GM08714 (cell line): ENCODE data around the gene GSDME.

Experiments
- H3K4me3 ChIP-seq: fragments of 200-500 bp; sonication (Bioruptor generic); 2 replicates; pipeline ENCODE4 v1.5.1; 2014; ENCODE audit warnings: mild to moderate bottlenecking, low read length, inconsistent platforms
- ZNF274 ChIP-seq: IDR thresholded peaks from 2 replicates; pipeline ENCODE4 v1.6.1; 2012; ENCODE audit warnings: mild to moderate bottlenecking, low read depth, low read length

Gene GSDME

DNA sequence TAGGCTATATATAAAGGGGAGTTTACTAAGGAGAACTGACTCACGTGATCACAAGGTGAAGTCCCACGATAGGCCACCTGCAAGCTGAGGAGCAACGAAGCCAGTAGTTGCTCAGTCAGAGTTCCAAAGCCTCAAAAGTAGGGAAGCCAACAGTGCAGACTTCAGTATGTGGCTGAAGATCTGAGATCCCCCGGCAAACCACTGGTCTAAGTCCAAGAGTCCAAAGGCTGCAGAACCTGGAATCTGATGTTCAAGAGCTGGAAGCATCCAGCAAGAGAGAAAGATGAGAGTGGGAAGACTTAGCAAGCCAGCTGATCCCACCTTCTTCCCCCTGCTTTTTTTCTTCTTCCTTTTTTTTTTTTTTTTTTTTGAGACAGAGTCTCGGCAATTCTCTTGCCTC lies 27.0 kb upstream of the GSDME start:
- H3K4me3 ChIP-seq, result no peak overlapping the region
- TF ChIP-seq ZNF274, result no peak

DNA sequence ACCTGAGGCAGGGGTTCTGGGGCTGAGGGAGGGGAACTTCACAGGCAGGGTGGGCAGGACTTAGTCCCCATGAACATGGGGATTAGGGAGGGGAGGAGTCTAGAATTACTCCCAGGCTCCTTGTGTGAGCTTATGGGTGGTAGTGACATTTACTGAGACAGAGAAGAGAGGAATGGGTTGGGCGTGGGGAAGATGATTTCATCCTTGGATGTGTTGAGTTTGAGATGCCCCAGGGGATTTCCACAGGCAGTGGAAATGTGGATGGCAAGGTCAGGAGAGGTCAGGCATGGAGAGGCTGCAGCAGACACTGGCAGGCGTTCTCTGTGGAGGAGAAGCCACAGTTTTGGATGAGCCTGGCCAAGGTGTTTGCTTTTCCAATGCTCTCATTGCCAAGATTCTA lies 26.4 kb upstream of the GSDME start:
- no peak overlapping the region for H3K4me3 ChIP-seq
- no peak for TF ChIP-seq ZNF274

DNA sequence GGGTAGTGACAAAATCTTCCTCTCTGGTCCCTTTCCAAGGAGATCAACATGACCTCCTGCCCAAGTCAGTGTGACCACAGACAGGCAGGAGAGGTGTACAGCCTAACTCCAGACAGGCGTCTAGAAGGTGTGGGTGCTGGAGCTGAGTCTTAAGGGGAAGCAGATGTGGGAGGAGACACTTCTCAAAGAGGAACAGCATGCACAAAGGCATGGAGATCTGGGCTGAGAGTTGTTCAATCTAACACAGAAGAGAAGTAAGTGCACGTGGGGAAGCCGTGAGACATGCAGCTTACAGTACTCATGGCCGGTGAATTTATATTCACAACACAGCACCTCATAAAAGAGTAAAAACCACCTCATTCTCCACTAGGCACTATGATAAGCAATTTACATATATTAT lies 23.8 kb upstream of the GSDME start:
- H3K4me3 ChIP-seq, result no peak overlapping the region
- TF ChIP-seq ZNF274, result no peak

DNA sequence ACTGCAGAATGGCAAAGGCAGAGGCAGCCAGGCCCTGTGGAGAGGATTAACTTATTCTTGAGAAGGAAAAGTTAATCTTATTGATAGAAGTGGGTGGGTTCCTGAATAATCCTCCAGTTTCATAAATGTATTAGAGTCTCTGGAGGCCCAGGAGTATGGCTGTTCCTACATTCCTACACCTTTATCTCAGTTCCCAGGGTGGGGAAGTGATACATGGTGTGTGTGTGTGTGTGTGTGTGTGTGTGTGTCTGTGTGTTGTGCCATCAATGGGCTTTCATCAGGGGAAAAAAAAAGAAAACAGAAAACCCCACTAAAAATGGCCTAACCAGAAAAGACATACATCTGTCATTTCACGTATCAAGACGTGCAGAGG lies 22.0 kb upstream of the GSDME start:
- TF ChIP-seq ZNF274, result no peak
- no peak overlapping the region for H3K4me3 ChIP-seq

DNA sequence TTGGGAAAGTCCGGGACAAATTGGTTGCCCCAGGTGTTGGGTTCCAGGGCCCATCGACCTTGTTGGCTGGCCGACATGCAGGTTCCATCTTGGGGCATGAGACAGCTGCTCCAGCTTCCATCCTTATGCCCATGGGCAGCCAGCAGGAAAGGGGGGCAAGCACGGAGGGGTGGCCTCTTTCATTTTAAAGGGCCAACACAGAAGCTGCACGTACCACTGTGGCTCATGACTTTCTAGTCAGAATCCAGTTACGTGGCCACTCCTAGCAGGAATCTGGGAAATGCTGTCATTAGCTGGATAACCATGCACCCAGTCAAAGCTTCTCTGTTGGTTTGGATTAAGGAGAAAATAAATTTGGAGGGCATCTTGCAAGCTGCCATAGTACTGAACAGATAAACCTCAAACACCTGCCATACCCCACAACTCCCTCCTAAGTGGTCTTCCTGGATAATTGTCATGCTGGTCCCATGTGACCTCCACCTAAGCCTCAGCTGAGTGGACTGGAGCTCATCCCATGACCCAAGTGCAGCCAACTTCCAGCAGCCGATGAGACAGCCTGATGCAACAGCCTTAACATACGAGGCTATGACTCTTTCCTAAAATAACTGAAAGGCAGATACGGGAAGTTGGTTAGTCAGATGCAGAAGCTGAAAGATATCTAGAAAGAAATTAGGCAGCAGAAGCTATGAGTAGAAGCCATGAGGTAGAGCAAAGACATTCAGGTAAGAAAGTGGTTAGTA lies 21.4 kb upstream of the GSDME start:
- TF ChIP-seq ZNF274, result no peak
- H3K4me3 ChIP-seq, result no peak overlapping the region

DNA sequence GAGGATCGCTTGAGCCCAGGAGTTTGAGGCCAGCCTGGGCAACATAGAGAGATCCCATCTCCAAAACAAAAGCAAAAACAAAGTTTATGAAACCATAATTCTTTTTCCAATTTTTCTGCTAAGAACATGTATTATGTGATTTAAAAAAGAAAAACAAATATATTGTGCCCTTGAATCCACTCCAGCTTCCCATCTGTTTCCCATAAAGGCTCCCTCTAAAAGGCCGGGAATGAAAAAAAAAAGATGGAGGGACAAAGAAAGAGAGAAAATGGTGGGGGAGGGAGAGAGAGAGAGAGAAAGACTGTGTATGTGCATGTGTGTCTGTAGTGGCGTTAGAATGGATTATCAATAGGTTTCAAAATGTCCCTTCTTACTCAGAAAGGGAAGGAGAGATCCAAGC lies 20.5 kb upstream of the GSDME start:
- H3K4me3 ChIP-seq, result no peak overlapping the region
- no peak for TF ChIP-seq ZNF274

DNA sequence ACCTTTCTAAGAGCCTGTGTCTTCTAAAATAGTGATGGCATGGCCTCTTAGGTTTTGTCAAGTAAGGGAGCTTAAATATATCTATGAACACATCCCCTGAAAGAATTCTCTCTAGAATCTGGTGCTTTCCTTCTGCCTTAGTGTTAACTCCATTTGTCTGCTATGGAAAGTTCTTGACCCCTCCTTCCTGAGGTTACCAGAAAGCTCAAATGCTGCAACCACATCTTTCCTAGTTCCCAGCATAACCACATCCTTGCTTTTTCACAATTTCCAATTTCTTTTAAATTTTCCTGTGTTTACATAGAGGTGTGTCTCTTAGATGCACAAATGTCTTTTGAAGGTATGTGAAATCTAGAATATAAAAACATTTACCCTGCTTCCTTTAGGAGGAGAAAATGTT lies 16.4 kb upstream of the GSDME start:
- TF ChIP-seq ZNF274, result no peak
- no peak overlapping the region for H3K4me3 ChIP-seq

DNA sequence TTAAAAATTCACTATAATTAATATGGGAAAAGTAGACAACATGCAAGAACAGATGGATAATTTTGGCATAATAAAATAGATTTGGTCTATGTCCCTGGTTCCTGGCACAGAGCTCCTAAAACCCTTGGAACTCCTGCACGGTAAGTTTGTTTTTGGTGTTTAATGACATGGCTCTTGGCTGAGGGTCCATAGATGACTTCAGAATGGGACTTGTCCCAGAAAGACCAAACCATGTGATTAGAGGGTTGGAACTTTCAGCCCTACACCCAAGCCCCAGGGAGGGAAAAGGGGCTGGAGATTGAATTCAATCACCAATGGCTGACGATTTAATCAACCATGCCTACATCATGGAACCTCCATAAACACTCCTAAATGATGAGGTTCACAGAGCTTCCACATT lies 12.6 kb upstream of the GSDME start:
- no peak overlapping the region for H3K4me3 ChIP-seq

DNA sequence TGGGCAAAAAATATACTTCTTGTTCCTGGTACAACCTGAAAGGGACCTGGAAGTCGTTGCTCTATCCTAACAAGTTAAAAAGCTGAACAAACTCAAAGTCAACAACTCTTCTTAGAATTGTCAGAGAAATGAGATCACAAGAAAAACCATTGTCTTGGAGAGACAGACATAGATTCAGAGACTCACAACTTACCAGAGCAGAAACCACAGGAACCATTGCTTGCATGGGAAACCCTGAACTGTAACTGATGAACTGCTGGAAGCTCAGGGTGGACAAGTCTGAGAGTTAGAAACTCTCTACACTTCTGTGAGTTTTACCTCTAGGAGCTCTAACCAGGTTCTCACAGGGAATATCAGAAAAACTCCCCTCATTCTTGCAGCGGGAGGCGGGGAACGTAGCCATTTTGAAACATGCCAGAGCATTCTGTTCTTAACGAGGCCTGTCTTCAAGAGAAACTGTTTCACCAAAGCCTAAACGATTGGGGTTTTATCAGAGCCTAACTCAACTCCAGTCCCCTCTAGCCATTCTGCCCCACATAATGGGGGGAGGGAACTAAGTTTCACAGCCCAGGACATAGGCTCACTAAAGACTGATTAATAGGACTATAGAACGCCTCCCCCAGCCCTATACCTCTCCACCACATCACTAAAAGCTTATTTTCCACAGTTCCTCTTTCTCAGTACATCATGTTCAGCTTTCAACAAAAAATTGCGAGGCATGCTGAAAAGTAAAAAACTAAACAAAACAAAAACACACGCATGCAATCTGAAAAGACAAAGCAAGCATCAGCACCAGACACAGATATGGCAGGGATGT lies 12.0 kb upstream of the GSDME start:
- TF ChIP-seq ZNF274, result no peak

More for the DNA sequence above, 12.6 kb upstream of the GSDME start:
- TF ChIP-seq ZNF274, result no peak

DNA sequence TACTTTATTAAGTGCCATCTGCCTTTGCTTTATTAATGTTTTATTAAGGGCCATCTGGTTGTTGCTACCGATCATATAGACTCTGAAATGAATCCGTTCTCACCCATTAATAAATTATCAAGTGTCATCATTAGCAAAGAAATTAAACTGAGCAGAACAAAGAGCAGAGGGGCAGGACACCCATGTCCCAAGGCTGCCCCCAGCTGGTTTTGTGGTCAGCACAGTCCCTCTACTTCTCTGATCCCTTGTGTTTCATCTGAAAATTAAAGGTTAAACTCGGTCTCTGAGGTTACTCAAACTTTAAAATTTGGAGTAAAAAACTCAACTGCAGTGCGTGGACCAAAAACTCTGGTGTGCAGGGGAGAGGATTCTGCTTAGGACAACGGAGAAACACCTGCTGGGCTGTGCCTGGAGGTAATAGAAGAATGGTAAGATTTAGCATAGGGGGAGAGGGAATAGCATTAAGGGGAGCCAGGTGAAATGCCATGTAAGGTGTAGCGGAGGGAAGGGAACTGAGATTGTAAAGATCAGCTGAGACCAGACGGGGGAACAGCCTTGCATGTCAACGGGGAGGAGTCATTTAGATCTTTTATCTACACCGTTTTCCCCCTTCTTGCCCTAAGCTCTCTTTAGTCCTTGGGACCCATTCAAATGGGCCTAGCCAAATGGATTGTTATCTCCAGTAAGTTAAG lies 10.8 kb upstream of the GSDME start:
- no peak for TF ChIP-seq ZNF274
- no peak overlapping the region for H3K4me3 ChIP-seq

More for the DNA sequence above, 12.0 kb upstream of the GSDME start:
- no peak overlapping the region for H3K4me3 ChIP-seq

DNA sequence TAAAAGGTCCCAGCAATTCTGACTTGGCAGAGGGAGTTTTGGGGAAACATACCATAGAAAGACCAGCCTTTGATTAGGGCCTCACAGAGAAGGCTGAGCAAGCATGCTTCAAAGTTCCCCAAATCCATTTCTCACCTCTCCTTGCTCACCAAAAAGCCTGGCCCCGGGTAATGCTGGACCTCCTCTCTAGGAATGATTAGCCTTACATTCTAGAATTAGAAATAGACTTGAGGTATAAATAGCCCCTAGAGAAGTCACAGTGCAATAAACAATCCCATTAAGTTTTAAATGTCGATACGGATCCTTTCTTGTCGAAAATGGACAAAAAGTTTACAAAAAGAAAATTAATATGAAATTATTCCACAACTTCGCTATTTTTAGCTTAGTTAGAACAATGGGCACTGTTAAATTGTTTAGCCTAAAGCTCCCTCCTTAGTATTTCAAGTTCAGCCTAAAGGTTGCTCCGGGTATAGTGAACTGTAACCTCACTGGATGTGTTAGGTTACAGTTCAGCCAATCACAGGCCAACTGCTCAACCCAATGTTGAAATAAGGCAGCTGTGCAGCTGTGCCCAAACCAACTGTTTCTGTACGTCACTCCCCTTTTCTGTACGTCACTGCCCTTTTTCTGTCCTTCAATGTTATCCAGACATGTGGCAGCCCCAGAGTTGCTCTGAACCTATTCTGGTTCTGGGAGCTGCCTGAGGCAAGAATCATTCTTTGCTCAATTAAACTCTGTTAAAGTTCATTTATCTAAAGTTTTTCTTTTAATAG lies 7.9 kb upstream of the GSDME start:
- no peak overlapping the region for H3K4me3 ChIP-seq

DNA sequence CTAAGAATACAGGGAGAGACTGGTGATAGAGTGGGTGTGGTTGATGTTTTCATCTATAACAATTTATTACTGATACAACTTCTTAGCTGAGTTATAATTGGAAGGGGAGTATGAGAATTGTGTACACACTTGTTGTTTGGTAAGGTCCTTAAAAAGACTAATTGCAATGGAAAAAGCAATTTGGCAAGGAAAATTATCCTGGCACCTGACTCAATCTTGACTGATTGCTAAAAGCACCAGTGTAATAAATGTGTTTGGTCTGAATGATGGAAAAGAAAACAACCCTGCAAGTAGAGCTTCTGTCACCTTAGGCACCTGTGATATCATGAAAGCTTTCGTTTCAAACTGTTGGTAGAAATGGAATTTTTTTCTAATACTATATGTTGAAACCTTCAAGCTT lies 6.7 kb upstream of the GSDME start:
- no peak for TF ChIP-seq ZNF274
- H3K4me3 ChIP-seq, result no peak overlapping the region

More for the DNA sequence above, 7.9 kb upstream of the GSDME start:
- no peak for TF ChIP-seq ZNF274

DNA sequence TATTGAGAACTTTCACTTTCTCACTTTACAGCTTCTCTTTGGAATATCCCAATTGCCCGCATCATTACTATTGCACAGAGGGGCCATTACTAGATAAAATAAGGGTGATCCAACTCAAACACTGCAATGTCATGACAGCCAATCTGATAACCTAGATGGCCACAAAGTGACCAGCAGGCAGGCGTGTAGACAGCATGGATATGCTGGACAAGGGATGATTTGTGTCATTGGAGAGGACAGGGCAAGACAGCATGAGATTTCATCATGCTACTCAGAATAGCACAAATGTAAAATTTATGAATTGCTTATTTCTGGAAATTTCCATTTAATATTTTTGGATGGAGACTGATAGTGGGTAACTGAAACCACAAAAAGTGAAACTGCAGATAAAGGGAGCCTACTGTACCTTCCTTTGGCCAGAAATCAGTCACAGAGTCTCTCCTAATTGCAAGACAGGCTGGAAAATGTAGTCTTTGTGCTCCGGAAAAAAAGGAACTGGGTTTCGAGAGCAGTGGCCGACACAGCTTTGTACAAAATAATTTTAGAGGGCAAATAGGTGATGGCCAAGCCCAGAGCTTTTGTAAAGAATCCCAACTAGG lies 6.1 kb upstream of the GSDME start:
- TF ChIP-seq ZNF274, result no peak
- no peak overlapping the region for H3K4me3 ChIP-seq

DNA sequence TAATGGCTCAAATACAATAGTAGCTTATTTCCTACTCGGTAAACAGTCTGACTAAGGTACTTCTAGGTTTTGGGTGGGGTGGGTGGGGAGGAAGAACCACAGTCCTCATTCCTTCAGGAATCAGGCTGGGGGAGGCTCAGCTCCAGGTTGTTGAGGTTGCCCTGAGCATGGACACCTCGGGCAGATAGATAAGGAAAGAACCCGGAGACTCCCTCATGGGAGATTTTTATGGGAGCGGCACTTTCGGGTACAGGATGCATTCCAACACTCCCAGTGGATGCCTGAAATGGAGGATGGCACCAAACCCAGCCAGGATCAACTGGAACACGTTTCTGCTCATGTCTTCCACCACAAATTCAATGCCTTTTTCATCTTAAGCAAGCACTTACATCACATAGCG lies 5.5 kb upstream of the GSDME start:
- no peak for TF ChIP-seq ZNF274
- H3K4me3 ChIP-seq, result no peak overlapping the region
